Measurements from ENCODE around the gene GNAQ.

Gene GNAQ

DNA sequence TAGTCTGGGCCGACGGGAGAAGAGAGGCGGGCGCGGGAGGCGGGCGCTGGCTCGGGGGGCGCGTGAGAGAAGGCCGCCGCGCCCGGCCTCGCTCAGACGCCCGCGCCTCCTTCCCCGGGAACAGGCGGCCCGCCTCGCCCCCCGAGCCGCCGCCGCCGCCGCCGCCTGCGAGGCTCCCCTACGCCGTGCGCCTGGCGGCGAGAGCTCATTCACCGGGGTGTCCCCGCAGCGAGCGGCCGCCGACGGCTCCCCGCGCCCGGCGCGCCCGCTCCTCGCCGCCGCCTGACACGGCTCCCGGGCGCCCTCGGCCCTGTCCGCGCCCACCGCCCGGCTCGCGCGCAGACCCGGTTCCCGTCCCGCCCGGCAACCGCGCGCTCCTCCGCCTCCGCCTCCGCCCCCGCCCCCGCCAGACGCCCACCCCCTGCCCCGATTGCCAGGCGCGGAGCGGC, at the start of gene GNAQ:
GNAQ (minus strand) TSS at position 368 of the 449 bp plus-strand sequence. CDS start 576 bp downstream, outside the sequence.
- peak in 1 of 2 donors; percentile 33 for DNase-seq (ENCODE audit: low read depth in 1 of 2, low spot score in 1 of 2)

DNA sequence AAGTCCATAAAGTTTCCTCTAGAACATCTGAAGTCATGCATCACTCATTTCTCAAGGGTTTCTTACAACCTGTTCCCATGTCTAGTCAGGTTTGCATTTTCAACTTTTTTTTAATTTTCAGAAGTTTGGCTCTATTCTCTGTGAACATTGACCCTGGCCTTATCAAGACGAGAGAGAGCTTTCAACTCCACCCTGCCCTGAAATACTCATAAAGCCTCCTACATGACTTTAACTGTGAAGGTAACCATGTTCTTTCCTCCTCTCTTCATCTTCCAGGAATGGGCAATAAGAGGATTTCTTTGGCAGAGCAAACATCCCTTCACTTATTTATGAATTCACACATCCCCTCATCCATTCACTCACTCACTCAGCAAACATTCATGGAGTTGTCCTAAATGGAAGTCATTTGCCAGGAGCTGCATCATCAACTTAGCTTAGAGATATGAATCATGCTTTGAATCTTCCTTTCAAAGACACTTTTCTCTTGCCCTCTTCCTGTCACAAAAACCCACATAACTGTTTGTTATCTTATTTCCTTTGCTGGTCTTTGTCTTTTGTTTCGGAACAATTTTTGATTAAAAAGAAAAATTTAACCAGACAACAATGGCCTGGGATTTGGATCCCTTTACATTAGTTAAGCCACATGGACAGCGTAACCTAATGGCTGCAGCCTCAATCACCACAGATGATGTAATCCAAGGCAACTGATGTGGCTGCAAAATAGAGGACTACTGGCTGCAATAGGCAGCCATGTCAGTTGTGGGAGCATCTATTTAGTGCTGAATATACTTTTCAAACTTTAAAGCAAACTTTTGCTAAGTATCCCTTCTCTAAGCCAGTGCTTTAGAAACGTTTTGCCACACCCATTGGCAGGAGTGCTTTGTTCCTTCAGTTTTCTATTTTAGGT, 43.0 kb upstream of the GNAQ start:
- no peak for DNase-seq (ENCODE audit: low read depth in 1 of 2, low spot score in 1 of 2)

DNA sequence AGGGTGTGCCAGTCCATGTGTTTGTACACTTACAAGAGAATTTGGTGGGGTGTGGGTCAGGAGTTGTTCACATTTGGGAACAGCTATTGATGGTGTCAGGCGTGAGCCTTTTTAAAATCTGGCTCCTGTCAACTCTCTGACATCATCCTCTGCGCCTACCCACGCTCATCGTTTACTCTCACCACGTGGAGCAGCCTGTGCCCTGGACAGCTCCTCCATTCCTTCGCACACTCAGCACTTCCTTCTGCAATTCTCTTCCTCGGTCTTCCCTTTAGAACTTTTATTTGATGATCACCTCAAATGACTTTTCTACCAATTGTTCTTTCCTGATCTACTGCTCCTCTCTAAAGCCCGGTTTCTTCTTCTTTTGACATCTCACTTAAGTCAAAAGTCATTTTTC, 42.1 kb upstream of the GNAQ start:
- no peak for DNase-seq (ENCODE audit: low read depth in 1 of 2, low spot score in 1 of 2)

DNA sequence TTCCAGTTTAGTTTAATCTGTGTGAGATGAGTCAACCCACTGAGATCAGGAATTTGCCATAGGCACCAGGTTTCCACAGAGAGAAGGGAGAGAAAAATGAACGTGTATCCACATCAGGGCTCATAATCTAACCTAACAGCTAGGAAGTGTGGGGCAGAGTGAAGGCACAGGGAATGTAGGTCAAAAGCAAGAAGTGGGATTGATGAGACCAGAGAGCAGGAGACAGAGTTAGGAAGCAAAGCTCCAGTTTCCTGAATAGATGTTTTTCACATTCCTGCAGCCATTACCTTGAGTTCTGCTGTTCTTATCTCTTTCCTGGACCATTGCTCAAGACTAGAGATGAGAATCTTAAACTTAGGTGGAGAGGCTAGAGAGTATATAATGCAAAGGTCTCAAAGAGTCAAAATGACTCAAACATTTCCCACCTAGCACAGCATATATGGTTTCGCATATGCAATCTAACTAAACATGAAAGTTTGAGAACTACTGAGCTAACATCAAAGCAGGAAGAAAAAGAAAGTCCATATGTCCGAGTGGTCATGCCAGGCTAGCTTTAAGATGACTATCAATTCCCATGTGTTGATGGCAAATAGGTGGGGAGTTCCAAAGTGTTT, 41.1 kb upstream of the GNAQ start:
- no peak for DNase-seq (ENCODE audit: low read depth in 1 of 2, low spot score in 1 of 2)

DNA sequence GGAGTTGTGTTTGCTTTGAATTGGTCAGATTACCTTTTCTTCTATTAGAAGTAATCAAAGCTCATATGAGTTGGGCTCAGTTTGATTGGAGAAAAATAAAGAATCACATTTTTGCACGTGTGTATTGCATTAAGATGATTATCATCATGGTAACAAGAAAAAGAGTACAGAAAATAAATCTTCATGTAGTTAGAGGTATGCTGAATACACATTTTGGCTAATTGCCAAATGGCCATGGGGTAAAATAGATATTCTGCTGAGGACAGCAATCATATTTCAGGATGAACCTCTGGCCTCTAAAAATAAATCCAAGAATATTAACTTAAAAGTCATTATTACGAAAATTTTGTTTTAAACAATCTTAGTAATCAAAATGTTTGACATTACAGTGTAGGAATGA, 38.9 kb upstream of the GNAQ start:
- no peak for DNase-seq (ENCODE audit: low read depth in 1 of 2, low spot score in 1 of 2)

DNA sequence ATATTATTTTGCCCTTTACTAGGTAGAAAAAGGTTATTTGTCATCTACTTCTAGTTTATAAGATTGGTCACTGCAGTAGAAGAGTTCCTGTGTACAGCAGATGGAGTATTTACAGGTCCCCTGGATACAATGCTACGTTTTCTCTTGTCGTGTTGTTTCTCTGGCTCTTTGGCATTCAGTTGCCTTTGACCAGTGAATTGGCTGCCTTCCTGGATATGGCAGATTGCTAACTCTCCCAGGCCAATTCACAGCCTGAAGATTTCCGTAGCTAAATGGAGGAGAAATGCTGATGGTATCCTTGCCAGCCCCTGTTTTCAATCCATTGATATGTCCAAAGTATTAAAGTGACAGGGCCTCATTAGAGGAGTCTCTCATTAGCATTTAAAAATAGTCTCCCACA, 32.5 kb upstream of the GNAQ start:
- no peak for DNase-seq (ENCODE audit: low read depth in 1 of 2, low spot score in 1 of 2)

DNA sequence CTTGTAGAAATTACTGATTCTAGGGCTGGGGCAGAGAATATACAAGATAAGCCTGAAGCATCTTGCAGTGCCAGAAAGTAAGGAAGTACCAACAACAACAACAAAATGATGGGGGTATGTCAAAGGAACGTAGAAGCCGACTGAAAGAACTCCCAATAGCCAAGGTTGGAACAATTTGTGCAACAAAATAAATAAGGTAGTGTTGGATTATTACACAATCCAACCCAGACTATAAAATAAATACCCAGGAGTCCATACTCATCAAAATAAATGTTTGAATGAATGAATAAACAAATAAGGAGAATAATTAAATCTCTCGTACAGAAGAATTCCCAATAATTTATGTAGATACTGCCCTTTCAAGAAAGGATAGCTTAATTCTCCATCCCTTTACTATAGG, 31.1 kb upstream of the GNAQ start:
- DNase-seq (ENCODE audit: low read depth in 1 of 2, low spot score in 1 of 2): no peak

DNA sequence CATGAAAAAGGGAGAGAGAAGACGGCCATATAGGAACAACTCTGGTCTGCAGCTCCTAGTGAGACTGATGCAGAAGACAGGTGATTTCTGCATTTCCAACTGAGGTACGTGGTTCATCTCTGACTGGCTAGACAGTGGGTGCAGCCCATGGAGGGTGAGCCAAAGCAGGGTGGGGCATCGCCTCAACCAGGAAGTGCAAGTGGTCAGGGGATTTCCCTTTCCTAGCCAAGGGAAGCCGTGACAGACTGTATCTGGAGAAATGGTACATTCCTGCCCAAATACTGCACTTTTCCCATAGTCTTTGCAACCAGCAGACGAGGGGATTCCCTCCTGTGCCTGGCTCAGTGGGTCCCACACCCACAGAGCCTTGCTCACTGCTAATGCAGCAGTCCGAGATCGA, 22.6 kb upstream of the GNAQ start:
- peak in 1 of 2 donors; percentile 6 for DNase-seq (ENCODE audit: low read depth in 1 of 2, low spot score in 1 of 2)

DNA sequence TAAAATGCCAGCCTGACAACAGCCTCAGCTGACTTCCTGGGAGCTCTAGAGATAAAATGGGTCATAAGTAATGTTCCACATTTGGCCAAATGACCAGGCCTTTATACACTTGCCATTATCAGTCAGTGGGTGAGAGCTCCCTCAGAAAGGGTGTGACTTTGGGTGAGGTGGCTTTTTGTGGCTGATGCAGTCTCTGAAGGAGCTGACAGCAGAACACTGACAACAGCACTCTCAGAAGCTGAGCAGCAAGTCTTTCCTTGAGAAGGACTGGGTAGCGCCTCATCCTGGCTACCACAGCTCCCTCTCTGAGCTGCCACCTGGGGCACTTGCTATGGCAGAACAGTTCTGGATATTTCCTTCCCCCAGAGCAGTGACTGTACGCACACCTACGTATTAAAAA, 22.0 kb upstream of the GNAQ start:
- DNase-seq (ENCODE audit: low read depth in 1 of 2, low spot score in 1 of 2): no peak

DNA sequence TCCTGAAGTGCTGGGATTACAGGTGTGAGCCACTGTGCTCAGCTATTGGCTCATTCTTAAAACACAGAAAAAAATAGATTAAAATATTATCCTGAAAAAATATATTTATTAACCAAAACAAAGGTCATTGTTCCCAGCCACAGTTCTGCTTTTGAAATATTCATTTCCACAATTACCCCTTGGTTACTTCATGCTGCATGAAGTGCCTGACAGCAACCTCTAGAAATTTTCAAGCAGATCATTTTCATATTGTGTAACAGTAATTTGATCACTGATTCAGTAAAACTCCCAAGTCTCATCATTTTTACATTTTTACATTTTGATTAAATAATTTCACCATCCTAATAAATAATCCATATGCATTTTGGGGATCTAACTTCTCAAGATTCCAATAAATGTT, 18.8 kb upstream of the GNAQ start:
- no peak for DNase-seq (ENCODE audit: low read depth in 1 of 2, low spot score in 1 of 2)

DNA sequence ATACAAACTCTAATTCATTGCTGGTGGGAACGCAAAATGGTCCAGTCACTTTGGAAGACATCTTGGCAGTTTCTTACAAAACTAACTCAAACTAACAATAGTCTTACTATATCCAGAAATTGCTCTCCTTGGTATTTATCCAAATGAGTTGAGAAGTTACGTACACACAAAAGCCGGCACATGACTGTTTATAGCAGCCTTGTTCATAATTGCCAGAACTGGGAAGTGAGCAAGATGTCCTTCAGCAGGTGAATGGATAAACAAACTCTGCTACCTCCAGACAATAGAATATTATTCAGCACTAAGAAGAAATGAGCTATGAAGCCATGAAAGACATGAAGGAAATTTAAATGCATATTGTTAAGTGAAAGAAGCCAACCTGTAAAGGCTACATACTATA, 17.9 kb upstream of the GNAQ start:
- DNase-seq (ENCODE audit: low read depth in 1 of 2, low spot score in 1 of 2): no peak

DNA sequence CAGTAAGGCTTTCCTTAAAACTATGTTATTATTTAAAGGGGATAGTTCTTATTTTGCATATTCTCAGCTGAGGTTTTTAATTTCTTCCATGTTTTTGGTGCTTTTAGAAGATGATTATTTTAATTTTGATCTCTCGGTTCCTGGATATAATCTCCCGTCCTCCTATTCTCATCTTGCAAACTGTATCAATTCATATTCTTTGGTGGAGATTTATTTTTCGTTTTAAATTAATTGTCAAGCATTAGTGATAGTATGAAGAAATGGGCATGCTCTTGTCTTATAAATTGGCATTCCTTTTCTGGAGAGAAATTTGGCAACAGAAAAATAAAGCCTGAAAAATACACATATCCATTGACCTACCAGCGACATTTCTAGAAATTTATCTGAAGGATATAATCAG, 15.5 kb upstream of the GNAQ start:
- DNase-seq (ENCODE audit: low read depth in 1 of 2, low spot score in 1 of 2): no peak

DNA sequence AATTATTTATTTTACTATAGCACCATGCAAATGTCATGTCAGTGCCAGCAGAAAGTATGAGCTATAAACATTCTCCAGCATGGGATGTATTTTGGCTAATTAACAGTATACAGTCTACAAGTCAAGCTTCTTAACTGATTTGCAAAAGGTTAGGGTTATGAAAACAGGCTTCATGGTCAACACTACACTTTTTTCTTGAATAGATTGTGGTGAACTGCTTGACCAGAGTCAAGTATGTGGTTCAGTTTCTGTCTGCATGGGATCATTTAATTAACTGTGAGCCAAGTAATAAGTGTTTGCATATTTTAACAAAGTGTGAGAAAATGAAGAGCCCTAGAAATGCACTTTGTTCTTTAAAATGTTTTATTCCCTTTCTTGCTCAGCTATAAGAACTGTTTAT, 14.5 kb upstream of the GNAQ start:
- DNase-seq (ENCODE audit: low read depth in 1 of 2, low spot score in 1 of 2): no peak

DNA sequence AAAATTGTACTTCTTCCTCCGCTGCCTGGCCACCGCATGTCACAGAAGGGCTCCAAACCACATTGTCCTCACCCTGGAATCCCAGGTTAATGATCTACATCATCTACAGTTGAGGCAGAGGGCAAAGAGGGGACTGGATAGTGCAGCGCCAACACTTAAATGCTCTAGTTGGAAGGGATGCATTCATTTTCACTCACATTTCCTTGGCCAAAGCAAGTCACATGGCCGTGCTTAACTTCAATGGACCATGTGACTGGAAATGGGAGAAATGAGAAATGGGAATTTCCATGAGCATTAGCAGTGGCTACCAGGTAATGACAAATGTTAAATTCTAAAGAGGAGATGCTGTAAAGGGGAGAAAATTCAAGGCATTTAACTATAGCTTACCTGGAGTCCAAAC, 13.3 kb upstream of the GNAQ start:
- DNase-seq (ENCODE audit: low read depth in 1 of 2, low spot score in 1 of 2): no peak

DNA sequence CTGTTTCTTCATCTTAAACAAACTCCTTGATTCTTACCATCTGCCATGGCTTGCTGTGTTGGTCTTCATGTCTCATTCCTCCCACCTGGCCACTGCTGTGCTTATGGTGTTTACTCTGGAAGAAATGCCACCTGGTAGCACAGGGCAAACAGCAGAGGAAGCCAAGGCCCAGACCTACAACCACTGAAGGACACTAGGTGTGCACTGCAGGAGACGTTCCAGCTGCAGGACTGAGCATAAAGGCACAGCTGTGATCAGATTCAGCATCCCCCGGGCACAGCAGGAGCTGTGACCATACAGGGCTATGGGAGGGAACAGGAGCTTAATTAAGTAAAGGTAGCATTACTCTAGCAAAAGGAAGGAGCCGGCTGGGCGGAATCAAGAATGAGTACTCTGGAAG, 12.6 kb upstream of the GNAQ start:
- DNase-seq (ENCODE audit: low read depth in 1 of 2, low spot score in 1 of 2): no peak

DNA sequence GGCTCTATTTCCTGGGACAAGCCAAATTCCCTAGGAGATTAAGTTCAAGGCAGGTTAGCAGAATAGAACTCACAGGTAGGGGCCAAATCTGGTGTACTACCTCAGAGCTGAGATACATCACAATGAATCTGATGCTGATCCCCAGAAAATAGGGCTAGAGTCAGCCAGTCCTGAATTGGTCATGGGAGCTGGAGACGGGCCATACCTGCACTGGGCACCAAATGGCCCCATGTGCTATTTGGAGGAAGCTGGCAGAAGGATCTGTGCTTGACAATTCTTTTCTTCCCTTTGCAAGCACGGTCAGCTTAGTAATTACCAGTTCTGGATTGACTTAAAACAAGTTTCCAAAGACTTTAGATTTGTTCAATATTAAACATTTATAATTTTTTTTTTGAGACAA, 10.4 kb upstream of the GNAQ start:
- DNase-seq (ENCODE audit: low read depth in 1 of 2, low spot score in 1 of 2): no peak

DNA sequence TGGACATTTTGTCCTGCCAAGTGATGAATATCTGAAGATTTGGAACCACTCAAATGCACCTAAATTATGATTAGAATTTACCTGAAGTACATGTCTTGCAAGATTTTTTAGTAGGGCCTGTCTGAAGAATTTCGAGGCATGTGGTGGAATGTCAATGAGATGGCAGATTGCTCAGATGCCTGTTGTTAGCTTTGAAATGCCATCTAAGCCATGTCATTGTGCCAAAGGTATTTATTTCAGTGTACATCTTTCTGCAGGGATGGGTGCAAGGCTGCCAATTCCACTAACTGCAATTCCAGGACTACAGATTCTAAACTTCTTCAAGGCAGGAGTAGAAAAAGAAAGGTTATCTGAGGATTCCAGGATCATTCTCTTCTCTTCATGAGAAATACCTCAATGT, 9.1 kb upstream of the GNAQ start:
- no peak for DNase-seq (ENCODE audit: low read depth in 1 of 2, low spot score in 1 of 2)

DNA sequence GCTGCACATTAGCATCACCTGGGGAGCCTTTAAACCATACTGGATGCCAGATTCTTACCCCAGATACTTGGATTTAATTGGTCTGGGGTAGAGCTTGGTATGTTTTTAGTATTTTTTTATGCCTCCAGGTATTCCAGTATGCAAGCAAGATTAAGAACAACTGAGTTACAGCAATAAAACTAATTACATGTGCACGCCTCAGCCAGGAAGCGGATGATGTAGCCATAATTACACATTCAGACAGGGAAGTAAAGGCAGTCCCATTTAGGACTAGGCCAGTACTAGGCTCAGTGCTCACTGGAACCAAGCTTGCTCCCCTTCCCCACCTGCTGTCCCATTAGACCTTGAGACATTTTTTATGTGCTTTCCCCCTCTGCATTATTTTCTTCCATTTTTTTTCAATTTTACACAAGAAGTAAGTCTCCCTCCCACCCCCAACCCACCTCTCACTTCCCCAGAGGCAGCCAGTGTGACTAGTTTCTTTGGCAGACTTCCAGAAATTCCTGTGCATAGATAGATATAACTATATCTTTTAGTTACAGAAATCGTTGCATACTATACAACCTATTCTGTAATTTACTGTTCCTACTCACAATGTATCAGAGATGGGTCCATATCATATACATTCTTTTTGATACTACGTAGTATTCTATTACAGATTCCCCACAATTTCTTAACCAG, 7.1 kb upstream of the GNAQ start:
- DNase-seq (ENCODE audit: low read depth in 1 of 2, low spot score in 1 of 2): no peak

DNA sequence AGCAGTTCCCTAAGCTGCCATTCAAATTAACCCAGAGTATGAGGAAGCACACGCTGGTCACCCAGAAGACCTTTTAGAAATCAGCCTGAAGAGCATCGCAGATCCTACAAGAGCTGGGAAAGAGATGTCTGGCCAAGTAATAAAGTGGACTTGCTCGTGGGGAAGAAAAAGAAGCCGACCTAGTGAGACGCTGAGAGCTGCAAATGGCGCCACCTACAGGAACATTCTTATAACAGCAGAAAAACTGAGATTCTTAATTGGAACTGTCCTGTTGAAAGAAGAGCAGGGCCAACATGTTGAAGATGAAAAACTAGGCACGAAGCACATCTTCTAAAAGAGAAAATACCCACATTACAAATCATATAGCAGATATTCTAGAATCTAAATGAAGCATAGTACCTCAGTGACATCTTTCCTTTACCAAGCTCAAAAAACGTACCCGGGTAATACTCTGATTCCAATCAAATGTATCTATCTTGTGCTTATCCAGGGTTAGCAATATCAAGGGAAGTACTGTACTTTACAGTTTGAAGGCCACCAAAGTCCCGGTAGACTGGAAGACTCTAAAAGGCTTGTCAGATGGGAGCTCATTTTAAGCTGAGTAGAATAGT, 3.9 kb upstream of the GNAQ start:
- DNase-seq (ENCODE audit: low read depth in 1 of 2, low spot score in 1 of 2): peak in 1 of 2 donors; percentile 9

DNA sequence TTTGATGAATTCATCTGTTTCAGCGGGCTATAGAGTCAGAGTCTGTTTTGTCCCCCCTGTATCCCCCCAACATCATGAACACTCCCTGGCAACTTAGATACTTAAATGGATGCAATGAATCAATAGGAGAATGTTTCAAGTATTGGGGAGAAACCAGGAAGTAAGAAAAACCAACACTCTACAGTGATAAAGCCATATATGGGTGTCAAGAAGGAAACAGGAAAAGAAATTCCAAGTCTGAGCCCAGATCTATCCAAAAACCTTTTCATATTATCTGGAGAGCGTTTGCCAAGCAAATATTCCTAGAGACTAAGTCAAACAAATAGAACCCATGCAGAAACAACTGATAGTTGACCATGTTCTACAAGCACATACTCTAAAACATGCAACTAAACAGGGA, 2.3 kb upstream of the GNAQ start:
- no peak for DNase-seq (ENCODE audit: low read depth in 1 of 2, low spot score in 1 of 2)

DNA sequence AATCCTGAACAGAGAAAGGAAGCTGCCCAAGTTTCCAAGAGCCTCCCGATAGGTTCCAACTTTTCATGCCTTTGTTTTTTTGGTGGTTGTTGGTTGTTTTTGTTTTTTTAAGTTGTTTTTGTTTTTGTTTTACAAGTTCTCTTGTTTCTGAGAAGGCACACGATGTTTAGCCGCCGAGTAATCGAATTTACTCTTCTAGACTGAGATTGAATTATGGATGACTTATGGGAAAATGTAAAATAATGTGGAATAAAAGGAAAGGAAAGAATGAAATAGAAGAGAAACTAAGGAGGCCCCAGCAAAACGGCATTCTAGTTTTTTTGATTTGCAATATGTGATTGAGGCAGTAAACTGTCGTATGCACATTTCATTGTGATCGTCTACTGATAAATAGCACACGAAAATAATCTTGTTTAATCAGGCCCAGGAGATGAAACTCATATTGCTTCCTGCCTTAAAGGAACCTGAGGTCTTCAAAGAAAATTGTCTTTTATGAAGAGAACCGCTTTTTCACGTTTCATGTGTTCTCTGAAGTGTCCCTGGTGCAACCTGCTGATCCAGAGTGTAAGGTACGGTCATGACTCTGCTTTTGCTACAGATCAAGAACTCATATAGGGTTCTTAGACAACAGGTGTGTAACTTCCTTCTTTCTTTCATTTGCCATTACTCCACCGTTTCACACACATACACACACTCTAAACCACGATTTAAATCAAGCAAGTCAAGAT, 1.3 kb upstream of the GNAQ start:
- no peak for DNase-seq (ENCODE audit: low read depth in 1 of 2, low spot score in 1 of 2)

Data from stimulated activated CD4-positive, alpha-beta T cell treated with anti-CD3 and anti-CD28 coated beads, Interleukin-15, amount 100 ng/mL, for 1 hour (primary cell).